Testis (tissue), 2 donors: ENCODE measurements around the gene LRFN5.

ENCODE experiments used
- POLR2A ChIP-seq: fragments of 450-650 bp; IDR thresholded peaks from one replicate; pipeline ENCODE4 v1.6.1; 2017; ENCODE audit warnings: antibody characterized with exemption, mild to moderate bottlenecking, moderate library complexity
- TF ChIP-seq, protein P1 (sequence below), 3 experiments: fragments of 450-650 bp in 2 of 3; fragments of 200-600 bp in 1 of 3; sonication (generic) in 1 of 3; IDR thresholded peaks; one replicate each; pipeline ENCODE4 v1.5.1; 2016 to 2019; ENCODE audit warnings: antibody characterized with exemption in 3 of 3, mild to moderate bottlenecking in 2 of 3, moderate library complexity in 1 of 3

GRCh38 chr14:41699486-41699885 is 92.8 kb downstream of the LRFN5 start:
- TF ChIP-seq, protein P1, sequence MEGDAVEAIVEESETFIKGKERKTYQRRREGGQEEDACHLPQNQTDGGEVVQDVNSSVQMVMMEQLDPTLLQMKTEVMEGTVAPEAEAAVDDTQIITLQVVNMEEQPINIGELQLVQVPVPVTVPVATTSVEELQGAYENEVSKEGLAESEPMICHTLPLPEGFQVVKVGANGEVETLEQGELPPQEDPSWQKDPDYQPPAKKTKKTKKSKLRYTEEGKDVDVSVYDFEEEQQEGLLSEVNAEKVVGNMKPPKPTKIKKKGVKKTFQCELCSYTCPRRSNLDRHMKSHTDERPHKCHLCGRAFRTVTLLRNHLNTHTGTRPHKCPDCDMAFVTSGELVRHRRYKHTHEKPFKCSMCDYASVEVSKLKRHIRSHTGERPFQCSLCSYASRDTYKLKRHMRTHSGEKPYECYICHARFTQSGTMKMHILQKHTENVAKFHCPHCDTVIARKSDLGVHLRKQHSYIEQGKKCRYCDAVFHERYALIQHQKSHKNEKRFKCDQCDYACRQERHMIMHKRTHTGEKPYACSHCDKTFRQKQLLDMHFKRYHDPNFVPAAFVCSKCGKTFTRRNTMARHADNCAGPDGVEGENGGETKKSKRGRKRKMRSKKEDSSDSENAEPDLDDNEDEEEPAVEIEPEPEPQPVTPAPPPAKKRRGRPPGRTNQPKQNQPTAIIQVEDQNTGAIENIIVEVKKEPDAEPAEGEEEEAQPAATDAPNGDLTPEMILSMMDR (IDR thresholded peaks at IDR 0.05) = no peak
- no peak for TF ChIP-seq POLR2A
